D341Med (cell line): ENCODE data around the gene PLCH2.
A peak's percentile ranks its signal among the peaks of the same experiment; 100 is the strongest.

ENCODE experiments used
- DNase-seq: peaks from one replicate; pipeline ENCODE4 v3.0.0; 2012; ENCODE audit warnings: low spot score

Gene PLCH2

DNA sequence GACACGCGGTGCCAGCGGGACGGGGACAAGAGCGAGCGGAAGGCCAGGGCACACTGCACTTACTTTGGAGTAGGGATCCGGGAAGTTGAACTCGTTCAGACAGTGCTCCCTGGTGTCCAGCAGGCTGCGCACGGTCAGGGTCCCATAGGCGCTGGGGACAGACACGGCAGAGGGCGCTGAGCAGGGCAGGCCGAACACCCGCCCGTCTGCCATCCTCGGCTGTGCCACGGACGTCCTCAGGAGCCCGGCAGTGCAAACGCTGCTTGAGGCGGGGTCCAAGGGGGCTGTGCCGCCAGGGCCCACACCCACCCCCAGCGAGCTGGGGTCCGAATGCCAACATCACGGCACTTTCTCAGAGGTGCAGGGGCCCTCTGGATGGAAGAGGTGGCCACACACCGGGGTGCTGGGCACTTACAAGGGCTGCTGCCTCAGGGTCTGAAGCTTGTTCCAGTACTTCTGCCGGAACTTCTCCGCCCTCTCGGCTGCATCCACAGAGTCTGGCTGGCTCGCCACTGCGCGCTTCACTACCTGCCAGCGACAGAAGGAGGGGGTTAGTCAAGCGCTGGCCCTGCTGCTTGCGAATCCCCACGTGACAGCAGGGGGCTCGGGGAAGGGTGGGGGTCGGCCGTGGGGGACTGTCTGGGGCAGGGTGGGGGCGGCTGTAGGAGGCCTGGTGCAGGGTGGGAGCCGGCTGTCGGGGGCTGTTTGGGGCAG is 38.0 kb downstream of the PLCH2 start:
- no peak for DNase-seq

DNA sequence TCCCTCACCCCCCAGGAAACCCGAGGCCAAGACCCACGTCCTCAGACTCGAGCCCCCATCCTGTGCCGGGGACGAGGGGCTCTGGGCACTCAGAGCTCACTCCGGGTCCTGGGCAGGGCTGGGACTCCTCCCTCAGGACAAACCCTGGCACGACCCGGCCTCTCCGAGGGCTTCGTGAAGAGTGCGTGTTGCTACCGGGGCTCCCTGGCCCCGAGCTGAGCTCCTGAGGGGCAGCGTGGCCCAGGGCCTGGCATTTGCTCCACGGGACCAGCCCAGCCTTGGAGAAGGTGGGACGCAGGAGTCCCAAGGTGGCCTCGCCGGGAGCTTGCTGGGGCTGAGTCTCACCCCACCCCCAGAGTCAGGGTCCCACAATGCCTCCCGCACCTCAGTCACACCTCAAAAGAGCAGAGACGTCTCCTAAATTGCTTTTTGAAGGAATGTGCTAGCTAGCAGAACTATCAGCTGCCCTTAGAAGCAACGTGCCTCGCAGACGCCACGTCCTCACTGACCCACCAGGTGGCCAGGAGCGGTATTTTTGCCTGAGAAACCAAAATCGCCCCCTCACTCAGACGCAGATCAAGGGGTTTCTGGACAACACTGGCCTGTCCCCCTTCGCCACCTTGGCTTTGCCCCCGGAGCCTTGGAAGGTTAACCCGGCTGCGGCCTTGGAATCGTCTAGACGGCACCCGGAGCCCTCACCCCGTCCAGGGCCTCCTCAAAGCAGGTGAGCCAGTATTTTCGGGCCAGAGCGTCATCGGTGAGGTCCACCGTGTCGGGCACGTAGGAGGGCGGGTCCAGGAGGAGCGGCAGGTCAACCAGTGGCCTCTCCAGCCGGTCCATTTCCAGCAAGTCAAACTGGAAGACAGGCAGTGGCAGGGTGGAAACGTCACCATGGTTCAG is 39.0 kb downstream of the PLCH2 start:
- no peak for DNase-seq

DNA sequence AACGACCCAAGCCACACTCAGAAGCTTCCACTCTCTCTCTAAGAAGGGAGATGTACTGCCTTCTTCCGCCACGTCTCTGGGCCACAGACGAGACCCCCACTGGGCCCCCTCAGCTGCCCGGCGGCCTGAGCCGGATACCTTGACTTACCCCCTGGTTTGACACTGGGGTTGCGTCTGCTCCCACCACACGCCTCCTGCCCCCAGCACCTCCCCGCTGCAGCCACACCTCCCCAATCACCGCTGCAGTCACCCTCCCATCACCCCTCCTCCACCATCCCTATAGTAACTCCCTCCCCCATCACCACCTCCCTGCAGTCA is 39.6 kb downstream of the PLCH2 start:
- no peak for DNase-seq

DNA sequence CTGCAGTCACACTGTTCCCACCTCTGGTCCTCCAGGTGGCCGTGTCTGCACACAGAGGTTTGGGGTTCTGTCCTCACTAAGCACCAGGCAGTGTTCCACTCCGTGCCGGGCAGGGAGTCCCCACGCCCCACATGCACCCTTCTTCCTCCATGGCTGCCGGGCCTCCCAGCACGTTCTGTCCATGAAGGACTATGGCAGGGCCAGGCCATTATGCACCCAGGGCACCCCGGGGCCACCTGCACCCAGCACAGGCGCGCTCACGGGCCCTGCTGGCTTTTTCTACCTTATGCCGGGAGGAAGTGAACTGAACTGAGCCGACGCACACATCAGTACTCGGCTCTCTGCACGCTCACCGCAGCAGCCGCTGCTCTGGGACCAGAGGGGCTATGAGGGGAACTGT is 40.0 kb downstream of the PLCH2 start:
- DNase-seq = no peak

DNA sequence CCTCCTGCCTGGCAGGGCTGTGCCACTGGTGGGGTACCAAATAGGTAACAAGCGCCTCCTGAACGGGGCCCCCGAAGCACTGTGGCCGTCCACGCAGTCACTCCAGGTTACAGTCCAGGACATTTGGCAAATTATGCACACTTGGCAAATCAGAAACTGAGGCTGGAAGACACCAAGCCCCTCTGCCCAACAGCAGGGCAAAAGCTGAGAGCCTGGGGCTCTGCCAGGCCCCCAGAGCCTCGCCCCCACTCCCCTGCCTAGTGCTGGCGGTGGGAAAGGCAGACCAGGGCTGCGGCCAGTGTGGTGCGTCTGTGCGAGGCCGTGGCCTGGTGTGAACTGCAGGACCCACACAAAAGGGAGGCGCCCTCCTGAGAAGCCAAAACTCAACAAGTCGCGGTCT is 40.9 kb downstream of the PLCH2 start:
- DNase-seq = no peak

- no peak for DNase-seq
Observed at GRCh38 chr1:2517966-2518365, 41.9 kb downstream of the PLCH2 start.

DNA sequence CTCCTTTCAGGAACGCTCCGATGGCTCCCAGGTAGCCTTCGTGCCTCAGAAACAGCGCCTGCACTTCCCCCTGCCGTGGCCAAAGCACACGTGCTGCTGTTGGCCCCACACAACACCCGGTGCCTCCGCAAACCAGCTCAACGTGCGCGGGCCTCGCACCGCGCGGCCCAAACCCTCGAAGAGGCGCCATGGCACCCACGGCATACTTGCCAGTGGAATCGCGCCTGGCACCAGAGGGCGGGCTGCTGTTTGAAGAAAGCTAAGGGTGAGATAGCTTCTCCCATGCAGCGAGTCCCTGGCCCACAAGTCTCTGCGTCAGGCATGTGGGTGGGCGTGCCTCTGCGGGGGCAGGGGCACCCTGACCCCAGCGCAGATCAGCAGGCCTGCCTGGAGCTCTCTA is 42.4 kb downstream of the PLCH2 start:
- DNase-seq = no peak

DNA sequence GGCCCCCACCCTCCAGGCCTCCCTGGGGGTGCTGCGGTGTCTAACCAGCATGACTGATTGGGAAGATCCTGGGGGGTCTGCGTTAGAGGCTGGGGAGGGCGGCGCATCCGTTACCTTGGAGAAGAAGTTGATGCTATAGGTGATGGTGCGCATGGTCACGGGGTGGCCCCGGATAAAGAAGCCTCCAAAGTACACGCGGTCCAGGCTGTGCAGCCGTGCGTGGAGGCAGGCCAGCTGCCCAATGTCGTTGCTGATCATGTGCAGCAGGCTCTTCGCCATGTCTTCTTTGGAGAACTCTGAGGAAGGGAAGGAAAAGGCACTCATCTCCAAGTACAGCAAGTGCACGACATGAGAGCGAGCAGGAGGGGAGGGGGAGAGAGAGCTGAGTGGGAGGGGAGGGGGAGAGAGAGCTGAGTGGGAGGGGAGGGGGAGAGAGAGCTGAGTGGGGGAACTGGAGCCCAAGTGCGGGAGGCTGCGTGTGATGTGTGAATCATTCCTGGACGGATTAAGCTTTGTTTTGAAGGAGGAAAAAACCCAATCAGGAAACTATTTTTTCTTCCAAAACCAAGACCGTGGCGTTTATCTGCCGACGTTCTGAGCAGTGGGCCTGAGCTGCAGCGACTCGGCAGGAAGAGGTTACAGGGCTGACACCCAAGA is 43.1 kb downstream of the PLCH2 start:
- no peak for DNase-seq

DNA sequence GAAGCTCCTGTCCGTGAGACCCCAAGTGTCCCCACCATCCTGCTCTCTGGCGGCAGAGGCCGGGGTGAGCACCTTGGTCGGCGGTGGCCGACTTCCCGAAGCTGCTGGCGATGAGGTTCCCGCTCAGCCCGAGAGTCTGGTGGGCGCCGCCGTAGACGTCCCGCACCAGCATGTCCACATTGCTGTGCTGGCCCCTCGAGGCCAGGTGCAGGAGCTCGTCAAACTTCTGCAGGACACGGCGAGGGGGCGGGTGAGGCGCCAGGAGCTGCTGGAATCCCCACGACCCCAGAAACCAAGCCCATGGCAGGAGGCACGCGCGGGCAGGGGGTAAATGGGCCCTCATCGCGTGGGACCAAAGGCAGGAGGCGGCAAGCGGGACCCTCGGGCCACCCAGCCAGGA is 43.6 kb downstream of the PLCH2 start:
- DNase-seq = no peak

GRCh38 chr1:2520206-2520605 is 44.1 kb downstream of the PLCH2 start:
- no peak for DNase-seq

DNA sequence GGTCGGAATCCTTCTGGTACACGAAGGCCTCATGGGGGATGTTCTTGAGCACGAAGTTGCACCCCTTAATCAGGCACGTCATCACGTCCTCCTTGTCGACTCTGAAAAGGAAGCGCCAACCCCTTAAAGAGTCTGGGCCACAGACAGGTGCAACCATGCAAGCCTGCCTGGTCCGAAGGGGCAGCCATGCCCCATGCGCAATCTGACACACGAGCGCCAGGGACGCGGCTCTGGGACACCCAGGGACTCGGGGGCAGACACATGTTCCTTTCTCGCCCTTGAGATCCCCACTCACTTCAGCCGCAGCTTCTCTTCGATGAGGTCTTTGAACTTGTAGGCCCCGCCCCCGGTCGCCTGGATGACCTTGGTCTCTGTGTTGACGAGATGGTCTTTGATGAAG is 44.7 kb downstream of the PLCH2 start:
- no peak for DNase-seq

DNA sequence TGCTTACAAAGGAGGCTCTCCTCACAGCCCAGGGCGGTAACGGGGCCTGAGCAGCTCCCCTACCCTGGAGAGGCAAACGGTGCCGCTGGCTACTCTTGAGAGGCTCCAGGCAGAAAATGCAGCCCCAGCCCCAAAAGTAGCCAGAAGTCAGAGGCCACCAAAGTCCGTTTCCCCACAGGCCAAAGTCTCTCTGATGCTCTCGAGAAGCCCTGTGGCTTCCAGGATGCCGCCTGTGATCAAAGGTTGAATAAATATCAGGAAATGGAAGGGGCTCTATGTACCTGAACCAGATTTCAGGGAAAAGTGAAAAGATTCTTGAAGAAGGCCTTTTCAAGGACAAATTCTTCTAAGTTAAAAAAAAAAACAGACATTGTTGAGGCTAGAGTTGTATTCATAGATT is 46.1 kb downstream of the PLCH2 start:
- DNase-seq = no peak

DNA sequence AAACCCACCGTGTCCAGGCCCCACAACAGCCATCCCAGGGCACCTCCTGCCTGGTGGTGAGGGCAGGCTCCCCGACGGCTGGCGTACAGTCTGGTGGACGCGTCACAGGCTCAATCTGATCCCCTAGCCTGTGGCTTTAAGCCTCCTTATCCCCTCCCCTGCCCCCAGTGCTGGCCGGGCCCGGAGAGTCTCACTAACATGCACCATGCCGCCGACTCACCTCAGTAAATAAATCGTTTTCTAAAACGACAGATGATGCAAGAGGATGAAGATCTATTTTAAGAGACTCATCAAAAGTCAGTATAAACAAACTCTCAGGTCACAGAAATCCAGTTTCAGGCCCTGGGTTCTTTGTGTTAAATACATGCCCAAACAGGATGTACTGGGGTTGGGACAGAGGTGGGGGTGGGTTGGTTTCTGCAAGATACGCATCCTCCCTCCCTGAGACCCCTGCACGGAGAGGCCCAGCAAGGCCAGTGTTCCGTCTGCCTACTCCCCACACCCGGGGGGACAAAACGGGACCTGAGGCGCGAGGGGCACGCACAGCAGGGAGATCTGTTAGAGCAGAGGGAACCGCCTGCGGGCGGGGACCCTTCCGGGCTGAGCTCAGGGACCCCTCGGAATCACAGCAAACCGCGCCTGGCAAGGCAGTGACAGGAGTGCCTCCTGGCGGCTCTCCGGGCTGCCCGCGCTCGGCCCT is 47.3 kb downstream of the PLCH2 start:
- no peak for DNase-seq

DNA sequence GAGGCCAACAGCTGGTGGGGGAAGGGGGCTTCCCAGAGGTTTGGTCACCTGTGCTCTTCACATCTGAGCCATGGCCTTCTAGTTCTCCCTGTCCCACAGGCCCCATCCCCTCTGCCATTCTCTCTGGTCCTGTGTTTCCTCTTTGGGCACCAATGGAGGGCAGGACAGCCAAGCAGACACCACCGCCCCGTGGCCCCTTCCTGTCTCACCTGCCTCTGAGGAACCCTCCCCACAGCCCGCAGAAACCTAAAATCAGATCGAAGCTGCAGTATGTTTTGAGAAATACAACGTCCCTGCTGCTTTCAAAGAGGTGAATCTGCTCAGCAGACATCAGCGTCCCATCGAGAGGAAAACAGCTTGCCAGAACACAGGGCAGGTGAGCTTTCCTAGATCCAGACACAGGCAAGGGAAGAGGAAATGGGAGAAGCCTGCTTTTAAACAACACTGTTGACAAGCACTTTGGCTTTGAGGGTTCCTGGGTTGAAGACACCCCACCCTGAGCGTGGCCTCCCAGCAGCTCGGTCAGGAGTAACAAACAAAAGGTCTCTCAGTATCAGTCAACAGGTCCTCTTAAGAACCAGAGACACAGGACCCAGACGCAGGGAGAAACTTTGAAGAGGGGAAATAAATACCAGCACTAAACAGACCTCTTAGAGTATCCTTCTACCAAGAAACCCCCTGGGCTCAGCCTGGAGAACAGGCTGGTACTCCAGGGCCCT is 48.0 kb downstream of the PLCH2 start:
- DNase-seq = no peak

DNA sequence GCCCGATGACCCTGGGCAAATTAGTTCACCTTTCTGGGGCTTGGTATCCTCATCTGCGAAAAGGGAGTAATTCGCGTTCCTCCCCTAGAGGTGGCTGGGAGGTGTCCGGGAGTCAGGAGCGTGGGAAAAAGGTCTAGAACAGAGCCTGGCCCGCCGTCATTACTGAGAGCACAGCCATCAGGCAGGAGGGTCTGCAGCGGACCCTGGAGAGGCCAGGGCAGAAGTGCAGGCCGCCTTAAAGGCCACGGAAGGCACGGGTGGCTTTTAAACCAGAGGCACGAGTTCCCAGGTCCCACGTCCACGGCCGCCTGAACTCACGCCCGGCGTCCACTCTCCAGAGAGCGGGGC is 49.5 kb downstream of the PLCH2 start:
- DNase-seq = no peak

DNA sequence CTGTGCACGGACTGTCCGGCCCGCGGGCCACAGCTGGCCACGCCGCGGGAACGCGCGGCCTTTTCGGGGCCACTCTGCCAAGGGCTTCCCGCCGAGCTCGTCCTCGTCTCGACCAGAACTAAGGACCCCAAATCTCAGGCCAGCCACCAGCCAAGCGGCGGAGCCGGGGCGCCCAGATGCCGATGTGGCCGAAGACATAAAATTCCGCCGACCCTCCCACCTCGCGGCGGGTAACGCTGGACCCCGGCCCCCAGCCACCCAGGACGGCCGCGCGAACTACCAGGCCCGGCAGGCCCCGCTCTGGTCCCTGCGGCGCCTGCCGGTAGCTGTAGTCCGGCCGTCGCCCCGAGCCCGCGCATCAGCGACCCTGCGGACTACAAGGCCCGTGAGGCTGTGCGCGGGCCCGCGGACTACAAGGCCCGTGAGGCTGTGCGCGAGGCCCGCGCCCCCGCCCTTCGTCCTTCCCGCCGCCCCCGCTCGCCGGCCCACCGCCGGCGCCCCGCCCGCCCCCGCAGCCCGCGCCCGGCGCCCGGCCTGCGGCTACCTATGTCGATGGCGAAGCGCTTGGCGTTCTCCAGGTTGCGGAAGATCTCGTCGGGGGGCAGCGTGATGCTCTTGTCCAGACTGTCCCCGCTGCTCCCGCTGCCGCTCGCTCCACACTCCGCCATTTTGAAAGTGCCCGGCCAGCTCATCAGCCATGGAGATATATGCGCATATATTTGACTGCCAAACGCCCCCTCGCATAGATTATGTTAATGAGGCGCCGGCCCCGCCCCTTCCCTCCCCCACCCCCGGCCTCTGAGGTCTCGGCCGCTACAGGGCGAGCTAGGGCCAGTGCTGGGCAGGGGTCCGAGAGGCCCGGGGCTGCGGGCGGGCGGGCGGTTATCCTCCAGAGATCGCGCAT is 50.1 kb downstream of the PLCH2 start, which contains the start of gene PANK4:
TSS of gene PANK4 (minus strand) at position 677 of the 904 bp plus-strand sequence. CDS start at position 668, 9 bp downstream.
- DNase-seq = peak; percentile 95

GRCh38 chr1:2526824-2527555 is 50.9 kb downstream of the PLCH2 start:
- DNase-seq = no peak

GRCh38 chr1:2527556-2527860 is 51.4 kb downstream of the PLCH2 start:
- no peak for DNase-seq

GRCh38 chr1:2528016-2528415 is 51.9 kb downstream of the PLCH2 start:
- DNase-seq = no peak

DNA sequence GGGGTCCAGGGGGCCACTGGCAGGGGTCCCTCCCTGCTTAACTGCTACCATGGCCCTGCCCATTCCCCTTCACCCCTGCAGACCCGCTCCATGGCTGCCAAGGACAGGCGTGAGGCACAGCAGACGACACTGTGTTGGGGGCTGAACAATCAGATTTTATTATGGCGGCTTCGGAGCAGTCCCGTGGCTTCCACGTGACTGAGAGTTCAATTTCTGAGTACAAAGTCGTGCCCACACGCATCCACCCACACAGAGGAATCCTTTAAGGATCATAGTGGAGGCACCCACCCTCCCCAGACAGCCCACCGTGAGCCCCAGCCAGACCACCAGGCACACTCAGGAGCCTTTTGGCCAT is 52.5 kb downstream of the PLCH2 start:
- DNase-seq = no peak
